Erythroblast (primary cell): ENCODE data around the gene FER1L5.

Experiments
- GATA1 ChIP-seq: IDR thresholded peaks from 2 replicates; pipeline ENCODE4 v1.6.1; 2011; ENCODE audit warnings: low read depth, mild to moderate bottlenecking, control low read depth, low read length, moderate library complexity
- POLR2A ChIP-seq: IDR thresholded peaks from 2 replicates; pipeline ENCODE4 v1.6.1; 2011; ENCODE audit warnings: mild to moderate bottlenecking, low read length

GRCh38 chr2:96637385-96638143 lies 5.0 kb upstream of the FER1L5 start:
- peak; percentile 22 for TF ChIP-seq POLR2A
- TF ChIP-seq GATA1 = no peak
